DND-41 (cell line): ENCODE results near the gene PPP2R2B.

Source experiments
- ATAC-seq: fragments of 200-7000 bp; cut with Tn5 transposase; 3 replicates; pipeline ENCODE4 v1.9.1; 2021; ENCODE audit warnings: low read depth; ENCODE audit not compliant: insufficient read depth
- DNase-seq: peaks from one replicate; pipeline ENCODE4 v3.0.0-alpha.2; 2020
- H2AFZ ChIP-seq: 2 replicates; pipeline ENCODE4 v1.6.0; 2012; ENCODE audit warnings: low read depth, low read length
- H3K27ac ChIP-seq: 2 replicates; pipeline ENCODE4 v1.5.1; 2012; ENCODE audit warnings: low read length, inconsistent platforms
- H3K27me3 ChIP-seq: fragments of 200-600 bp; sonication (generic); 2 replicates; pipeline ENCODE4 v1.6.0; 2012; ENCODE audit warnings: low read length, mild to moderate bottlenecking, inconsistent platforms; ENCODE audit not compliant: insufficient read depth, poor library complexity
- H3K36me3 ChIP-seq: 2 replicates; pipeline ENCODE4 v1.5.1; 2012; ENCODE audit warnings: low read length, inconsistent platforms; ENCODE audit not compliant: insufficient read depth
- H3K4me1 ChIP-seq: 2 replicates; pipeline ENCODE4 v1.5.1; 2012; ENCODE audit warnings: mild to moderate bottlenecking, low read length; ENCODE audit not compliant: insufficient read depth
- H3K4me2 ChIP-seq: 2 replicates; pipeline ENCODE4 v1.6.0; 2012; ENCODE audit warnings: mild to moderate bottlenecking, moderate library complexity, low read length, inconsistent platforms; ENCODE audit not compliant: insufficient read depth
- H3K4me3 ChIP-seq, 2 experiments: fragments of 200-600 bp in 1 of 2; shearing (Covaris generic) in 1 of 2; 2 replicates each; pipeline ENCODE4 v1.5.1; 2012 to 2016; ENCODE audit warnings: inconsistent platforms in 2 of 2, low read length in 2 of 2, mild to moderate bottlenecking in 2 of 2, low read depth in 1 of 2, moderate library complexity in 1 of 2
- H3K79me2 ChIP-seq: 2 replicates; pipeline ENCODE4 v1.6.0; 2012; ENCODE audit warnings: low read length, inconsistent platforms; ENCODE audit not compliant: insufficient read depth
- H3K9ac ChIP-seq: 2 replicates; pipeline ENCODE4 v1.6.0; 2012; ENCODE audit warnings: low read depth, mild to moderate bottlenecking, inconsistent platforms, low read length, moderate library complexity
- H3K9me3 ChIP-seq: 2 replicates; pipeline ENCODE4 v1.5.1; 2012; ENCODE audit warnings: low read length, moderate library complexity, mild to moderate bottlenecking, inconsistent platforms; ENCODE audit not compliant: insufficient read depth, severe bottlenecking
- H4K20me1 ChIP-seq: 2 replicates; pipeline ENCODE4 v1.6.0; 2012; ENCODE audit warnings: low read length; ENCODE audit not compliant: insufficient read depth
- CTCF ChIP-seq: IDR thresholded peaks from 2 replicates; pipeline ENCODE4 v1.5.1; 2012; ENCODE audit warnings: borderline replicate concordance, low read length, moderate library complexity, mild to moderate bottlenecking; ENCODE audit not compliant: poor library complexity, severe bottlenecking; ENCODE audit errors: extremely low read depth
- EZH2 ChIP-seq: IDR thresholded peaks from 3 replicates; pipeline ENCODE4 v1.6.1; 2012; ENCODE audit warnings: borderline replicate concordance, low read depth, mild to moderate bottlenecking, moderate library complexity, low read length, inconsistent platforms; ENCODE audit not compliant: severe bottlenecking

PPP2R2B gene

GRCh38 chr5:146662229-146662628 lies 216.3 kb downstream of the PPP2R2B start:
- no peak overlapping the region for H3K9ac ChIP-seq
- H3K27me3 ChIP-seq = peaks cover 9% of the 10 kb centered on the region
- no peaks in the 10 kb centered on the region for H4K20me1 ChIP-seq
- no peak overlapping the region for H3K4me2 ChIP-seq
- no peak overlapping the region for H3K27ac ChIP-seq
- TF ChIP-seq EZH2 = no peak
- TF ChIP-seq CTCF = peak; percentile 78
- H2AFZ ChIP-seq = no peak overlapping the region
- DNase-seq = peak; percentile 13
- no peaks in the 10 kb centered on the region for H3K79me2 ChIP-seq
- no peak for ATAC-seq
- no peaks in the 10 kb centered on the region for H3K36me3 ChIP-seq
- H3K9me3 ChIP-seq = no peaks in the 10 kb centered on the region
- H3K4me1 ChIP-seq = no peaks in the 10 kb centered on the region
- no peak overlapping the region for H3K4me3 ChIP-seq

- Histone ChIP-seq H2AFZ (no peak overlapping the region), H3K27ac (no peak overlapping the region), H3K9me3 (no peaks in the 10 kb centered on the region), H4K20me1 (no peaks in the 10 kb centered on the region), H3K27me3 (no peaks in the 10 kb centered on the region), H3K79me2 (no peaks in the 10 kb centered on the region), H3K4me1 (no peaks in the 10 kb centered on the region), H3K4me3 (no peak overlapping the region), H3K36me3 (no peaks in the 10 kb centered on the region), H3K9ac (no peak overlapping the region), H3K4me2 (no peak overlapping the region)
- ATAC-seq (no peak), DNase-seq (no peak)
- TF ChIP-seq CTCF (no peak), EZH2 (no peak)
Observed at GRCh38 chr5:146660376-146660960, 218.1 kb downstream of the PPP2R2B start.

- TF ChIP-seq EZH2 (no peak), CTCF (no peak)
- H2AFZ ChIP-seq = no peak overlapping the region
- no peak overlapping the region for H3K27ac ChIP-seq
- H3K4me1 ChIP-seq = no peaks in the 10 kb centered on the region
- H4K20me1 ChIP-seq = no peaks in the 10 kb centered on the region
- H3K36me3 ChIP-seq = no peaks in the 10 kb centered on the region
- H3K9me3 ChIP-seq = no peaks in the 10 kb centered on the region
- no peak overlapping the region for H3K4me3 ChIP-seq
- no peak for DNase-seq
- no peak overlapping the region for H3K9ac ChIP-seq
- H3K27me3 ChIP-seq = no peaks in the 10 kb centered on the region
- no peak overlapping the region for H3K4me2 ChIP-seq
- ATAC-seq = no peak
- no peaks in the 10 kb centered on the region for H3K79me2 ChIP-seq
Observed at GRCh38 chr5:146659961-146660360, 218.6 kb downstream of the PPP2R2B start.
